NCI-H526 (cell line): Measurements from ENCODE around the gene KAT8.
A peak's percentile ranks its signal among the peaks of the same experiment; 100 is the strongest.

ENCODE experiments used
- DNase-seq, 2 experiments: peaks; one replicate each; lab custom pipeline; 2025; lab: John Stamatoyannopoulos, UW

Gene KAT8

DNA sequence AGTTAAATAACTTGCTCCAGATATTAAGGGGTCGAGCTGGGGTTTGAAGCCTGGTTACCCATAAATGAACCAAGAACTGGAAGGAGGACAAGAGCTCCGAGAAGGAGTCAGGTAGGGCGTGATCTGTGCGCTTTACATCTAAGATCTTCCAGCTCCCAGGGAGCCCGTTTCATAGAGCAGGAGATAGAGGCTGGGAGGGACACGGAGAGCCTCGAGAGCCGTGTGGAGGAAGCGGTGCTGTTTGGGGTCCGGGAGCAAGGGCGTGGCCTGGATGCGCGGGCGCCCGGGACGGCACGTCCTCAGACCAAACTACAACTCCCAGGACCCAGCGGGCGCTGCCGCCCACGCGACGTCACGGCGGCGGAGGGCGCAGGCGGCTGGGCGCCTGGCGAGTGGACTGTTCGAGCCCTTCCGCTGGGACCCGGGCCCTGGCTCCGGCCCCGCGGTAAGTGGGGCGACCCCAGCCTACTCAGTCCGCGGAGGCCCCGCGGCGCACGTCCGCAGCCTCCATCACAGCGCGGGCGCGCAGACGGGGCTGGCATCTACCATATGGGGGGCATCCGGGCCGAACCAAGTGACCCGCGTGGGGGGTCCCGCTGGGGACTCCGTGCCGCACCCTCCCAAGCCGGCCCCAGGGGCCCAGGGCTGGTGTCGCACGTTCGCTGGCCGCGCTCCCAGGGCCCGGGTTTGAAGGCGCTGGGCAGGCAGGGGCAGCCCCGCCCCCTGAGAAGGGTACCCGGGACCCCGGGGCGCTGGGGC, 9.2 kb upstream of the KAT8 start, which contains the start of gene BCKDK:
Gene BCKDK (plus strand): TSS at position 352 of the 759 bp plus-strand sequence. CDS start 838 bp downstream, outside the sequence.
- DNase-seq = peak; percentile 27 to 86

DNA sequence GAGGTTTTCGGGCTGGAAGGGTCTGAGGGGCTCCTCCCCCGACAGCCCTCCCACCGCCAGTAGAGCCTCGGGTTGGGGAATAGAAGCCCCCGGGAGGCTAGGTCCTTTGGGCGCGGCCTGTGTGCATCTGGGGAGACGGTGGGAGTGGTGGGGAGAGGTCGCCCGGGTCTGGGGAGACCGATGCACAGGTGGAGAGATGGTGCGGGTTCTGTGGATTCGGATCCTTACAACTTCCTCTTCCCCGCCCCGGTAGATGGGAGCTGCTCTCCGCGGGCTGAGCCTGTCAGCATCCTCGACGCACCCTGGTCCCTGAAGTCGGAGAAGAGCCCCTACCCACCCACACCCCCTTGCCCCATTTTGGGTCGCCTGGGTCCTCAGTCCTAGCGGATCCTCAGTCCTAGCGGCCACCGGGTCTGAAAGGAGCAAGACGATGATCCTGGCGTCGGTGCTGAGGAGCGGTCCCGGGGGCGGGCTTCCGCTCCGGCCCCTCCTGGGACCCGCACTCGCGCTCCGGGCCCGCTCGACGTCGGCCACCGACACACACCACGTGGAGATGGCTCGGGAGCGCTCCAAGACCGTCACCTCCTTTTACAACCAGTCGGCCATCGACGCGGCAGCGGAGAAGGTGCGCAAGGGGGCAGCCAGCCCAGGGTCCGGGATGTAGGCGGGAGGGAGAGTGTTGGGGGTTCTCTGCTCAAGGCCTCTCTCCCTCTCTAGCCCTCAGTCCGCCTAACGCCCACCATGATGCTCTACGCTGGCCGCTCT, 8.5 kb upstream of the KAT8 start:
- no peak for DNase-seq

DNA sequence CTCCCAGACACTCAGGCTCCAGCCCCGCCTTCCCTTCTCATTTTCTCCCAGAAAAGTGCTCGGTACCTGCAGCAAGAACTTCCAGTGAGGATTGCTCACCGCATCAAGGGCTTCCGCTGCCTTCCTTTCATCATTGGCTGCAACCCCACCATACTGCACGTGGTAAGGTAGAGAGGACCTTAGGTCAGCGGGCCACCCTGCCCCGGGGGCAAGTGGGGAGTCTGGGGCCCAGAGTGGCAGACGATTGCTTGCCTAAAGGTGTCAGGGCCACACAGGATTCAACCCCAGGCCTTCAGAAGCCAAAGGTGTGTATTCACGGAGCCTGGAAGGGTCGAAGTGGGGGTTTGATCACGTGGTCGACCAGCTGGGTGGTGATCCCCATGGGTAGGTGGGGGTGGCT, 7.8 kb upstream of the KAT8 start:
- no peak for DNase-seq

DNA sequence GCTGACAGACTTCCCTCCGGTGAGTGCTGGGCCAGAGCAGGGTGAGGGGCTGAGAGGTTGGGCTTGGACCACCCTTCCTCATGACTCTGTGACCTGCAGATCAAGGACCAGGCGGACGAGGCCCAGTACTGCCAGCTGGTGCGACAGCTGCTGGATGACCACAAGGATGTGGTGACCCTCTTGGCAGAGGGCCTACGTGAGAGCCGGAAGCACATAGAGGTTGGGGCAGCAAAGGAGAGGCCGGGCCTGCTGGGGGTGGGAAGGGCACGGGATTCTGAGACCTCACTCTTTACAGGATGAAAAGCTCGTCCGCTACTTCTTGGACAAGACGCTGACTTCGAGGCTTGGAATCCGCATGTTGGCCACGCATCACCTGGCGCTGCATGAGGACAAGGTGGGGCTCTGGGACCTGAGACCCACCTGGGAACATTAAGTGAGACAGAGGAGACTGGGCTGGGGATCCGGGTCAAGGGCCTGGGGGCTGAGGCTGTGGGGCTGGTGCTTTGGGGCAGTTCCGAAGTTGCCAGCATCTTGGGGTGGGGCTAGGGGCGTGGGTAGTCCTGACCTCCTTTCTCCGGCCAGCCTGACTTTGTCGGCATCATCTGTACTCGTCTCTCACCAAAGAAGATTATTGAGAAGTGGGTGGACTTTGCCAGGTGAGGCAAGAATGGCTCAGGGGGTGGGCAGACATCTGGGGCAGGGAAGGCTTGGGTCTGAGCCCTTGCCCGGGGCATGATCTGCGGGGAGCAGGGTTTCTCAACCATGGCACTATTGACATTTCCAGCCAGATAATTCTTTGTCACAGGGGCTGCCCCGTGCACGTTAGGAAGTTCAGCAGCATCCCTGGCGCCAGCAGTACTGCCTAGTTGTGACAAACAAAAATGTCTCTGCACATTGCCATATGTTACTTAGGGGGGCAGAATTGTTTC, 7.1 kb upstream of the KAT8 start:
- DNase-seq = no peak

DNA sequence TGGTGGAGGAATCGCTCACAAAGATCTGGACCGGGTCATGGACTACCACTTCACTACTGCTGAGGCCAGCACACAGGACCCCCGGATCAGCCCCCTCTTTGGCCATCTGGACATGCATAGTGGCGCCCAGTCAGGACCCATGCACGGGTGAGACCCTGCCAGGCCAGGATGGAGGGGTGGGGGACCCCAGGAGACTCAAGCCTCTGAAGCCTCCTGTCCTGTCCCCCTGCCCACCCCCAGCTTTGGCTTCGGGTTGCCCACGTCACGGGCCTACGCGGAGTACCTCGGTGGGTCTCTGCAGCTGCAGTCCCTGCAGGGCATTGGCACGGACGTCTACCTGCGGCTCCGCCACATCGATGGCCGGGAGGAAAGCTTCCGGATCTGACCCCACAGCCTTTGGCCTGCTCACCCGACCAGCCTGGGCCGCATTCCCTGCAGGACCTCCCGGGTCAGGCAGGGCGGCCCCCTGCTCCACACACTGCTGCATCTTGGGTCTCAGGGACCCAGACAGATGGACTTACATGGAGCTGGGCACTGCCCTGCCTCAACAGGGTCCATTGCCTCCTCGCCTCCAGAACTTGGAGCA, 5.5 kb upstream of the KAT8 start:
- DNase-seq = no peak

DNA sequence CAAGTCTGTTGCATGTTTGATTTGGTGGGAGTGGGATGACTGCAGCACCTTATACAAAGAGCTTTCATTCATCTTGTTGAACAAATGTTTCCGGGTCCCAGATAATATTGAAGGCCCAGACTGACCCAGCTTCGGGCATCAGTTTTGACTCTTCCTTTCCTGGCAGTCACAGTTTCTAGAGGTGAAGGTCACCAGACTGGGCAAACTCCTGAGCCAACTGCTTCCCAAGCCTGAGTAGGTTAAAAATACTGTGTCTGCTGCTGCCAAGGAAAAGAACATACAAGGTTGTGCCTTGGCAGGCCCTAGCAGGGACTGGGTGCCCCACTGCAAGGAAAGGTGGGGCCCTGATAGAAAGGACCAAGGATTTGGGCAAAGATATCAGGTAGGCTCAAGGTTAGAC, 4.8 kb upstream of the KAT8 start:
- DNase-seq = no peak

DNA sequence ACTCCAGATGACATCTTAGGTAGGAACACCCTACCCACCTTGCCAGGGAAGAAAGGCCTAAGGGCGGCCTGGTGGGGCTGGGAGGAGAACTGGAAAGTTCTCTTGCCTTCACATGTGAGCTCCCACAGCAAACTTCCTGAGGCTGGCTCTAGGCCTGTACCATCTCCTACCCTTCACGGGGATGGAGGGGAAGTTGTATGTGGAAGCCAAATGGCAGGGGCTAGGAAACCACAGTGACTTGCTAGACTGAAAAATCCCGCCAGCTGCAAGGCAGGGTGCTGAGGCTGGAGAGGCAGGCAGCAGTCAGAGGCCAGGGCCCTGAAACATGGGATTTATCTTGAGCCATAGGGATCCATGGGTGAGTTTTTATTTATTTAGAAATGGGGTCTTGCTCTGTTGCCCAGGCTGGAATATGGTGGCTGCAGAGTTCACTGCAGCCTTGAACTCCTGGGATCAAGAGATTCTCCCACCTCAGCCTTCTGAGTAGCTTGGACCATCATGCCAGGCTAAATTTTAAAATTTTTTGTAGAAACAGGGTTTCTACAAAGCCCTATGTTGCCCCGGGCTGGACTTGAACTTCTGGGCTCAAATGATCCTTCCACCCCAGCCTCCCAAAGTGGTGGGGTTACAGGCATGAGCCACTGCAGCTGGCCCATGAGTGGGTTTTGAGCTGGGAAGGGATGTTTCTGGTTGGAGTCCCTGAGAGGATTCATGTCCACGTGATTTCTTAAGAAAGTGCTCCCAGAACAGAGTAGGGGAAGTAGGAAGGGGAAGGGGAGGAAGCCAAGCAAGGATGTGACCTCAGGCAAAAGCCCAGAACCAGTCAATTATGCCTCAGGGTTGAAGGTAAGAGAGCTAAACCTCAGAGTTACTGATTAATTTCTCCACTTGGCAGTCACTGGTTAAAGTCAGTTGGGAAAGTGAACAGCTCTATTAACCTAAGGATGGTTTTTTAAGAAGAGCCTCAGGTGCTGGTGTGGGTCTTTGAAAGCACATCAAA, 4.0 kb upstream of the KAT8 start:
- DNase-seq = no peak

DNA sequence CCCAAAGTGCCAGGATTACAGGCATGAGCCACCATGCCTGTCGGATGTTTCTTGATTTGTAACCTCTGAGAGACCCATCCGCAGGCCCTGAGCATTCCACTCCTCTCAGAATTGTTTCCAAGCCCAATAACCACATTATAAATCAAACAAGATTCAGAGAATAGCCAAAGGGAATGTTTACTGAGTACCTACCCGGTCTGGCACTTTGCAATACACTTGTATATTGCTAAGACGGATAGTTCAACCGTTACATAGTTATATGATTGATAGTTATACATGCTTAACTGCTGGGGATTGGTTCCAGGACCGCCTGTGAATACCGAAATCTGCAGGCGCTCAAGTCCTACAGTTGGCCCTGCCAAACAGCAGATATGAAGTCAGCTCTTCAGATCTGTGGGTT, 3.0 kb upstream of the KAT8 start:
- no peak for DNase-seq

DNA sequence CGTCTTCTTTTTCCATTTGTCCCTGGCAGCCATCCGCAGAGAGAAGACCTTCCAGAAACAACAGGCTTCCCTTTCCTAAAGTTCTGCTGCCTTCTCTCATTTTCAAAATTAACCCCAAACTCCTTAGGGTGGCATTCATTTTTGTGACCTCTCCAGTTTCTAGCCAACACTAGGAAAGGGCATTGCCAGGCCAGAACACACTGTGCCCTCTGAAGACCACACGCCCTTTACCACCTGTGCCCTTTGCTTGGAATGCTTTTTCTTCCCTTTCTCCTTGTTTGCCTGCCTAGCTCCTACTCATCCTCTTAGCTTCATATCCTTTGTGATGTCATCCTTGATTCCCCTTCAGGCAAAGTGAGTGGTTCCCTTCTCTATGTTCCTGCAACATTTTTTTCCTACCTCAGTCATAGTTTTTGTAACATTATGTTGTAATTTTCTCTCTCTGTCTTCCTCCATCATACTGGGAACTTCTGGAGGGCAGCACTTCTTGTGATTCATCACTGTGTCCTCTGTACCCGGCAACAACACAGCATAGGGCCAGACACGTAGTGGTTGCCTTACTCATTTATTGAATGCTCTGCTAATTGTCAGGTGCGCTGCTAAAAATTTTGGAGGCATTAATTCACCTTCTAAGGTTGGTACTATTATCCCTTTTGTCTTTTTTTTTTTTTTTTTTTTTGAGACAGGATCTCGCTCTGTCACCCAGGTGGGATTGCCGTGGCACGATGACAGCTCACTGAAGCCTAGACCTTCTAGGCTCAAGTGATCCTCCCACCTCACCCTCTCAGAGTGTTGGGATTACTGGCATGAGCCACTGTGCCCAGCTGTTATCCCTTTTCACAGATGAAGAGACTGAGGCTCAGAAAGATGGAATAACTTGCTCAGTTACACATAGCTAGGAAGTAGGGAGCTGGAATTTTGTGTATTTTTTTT, 1.0 kb downstream of the KAT8 start:
- no peak for DNase-seq

DNA sequence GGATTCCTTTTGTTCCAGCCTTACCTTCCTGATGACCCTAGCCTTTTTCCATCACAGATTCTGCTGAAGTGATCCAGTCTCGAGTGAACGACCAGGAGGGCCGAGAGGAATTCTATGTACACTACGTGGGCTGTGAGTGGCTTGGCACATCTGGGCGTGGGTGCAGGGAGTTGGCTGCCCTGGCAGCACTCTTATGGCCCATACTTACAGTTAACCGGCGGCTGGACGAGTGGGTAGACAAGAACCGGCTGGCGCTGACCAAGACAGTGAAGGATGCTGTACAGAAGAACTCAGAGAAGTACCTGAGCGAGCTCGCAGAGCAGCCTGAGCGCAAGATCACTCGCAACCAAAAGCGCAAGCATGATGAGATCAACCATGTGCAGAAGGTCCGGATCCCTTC, 2.7 kb downstream of the KAT8 start:
- no peak for DNase-seq

DNA sequence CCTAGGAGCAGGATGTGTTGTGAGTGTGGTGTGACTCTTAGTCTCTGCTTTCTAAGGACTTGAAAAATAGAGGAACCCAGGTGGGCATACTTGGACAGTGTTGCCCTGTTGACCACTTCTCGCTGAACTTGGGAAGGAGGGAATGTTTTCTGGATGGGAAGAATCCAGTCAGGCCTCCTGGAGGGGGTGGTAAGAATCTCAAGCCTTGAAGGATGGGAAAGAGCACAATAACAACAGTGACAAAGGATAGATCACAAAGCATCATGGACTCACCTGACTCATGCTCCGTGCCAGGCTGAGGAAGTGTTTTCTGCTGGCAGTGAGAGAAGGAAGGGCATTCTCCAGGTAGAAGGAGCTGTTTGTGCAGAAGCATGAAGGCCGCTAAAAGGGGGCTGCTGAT, 8.4 kb downstream of the KAT8 start:
- DNase-seq = no peak

DNA sequence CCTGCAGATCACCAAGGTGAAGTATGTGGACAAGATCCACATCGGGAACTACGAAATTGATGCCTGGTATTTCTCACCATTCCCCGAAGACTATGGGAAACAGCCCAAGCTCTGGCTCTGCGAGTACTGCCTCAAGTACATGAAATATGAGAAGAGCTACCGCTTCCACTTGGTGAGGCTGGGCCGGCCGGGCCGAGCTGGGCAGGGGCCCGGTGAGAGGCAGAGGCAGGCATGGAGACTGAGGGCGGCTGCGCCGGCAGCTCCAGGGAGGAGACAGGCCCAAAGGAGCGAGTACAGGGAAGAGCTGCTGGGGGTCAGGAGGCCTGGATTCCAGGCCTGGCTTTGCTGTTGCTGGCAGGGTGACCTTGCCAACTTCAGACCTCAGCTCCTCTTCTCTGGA, 9.7 kb downstream of the KAT8 start:
- DNase-seq = no peak

DNA sequence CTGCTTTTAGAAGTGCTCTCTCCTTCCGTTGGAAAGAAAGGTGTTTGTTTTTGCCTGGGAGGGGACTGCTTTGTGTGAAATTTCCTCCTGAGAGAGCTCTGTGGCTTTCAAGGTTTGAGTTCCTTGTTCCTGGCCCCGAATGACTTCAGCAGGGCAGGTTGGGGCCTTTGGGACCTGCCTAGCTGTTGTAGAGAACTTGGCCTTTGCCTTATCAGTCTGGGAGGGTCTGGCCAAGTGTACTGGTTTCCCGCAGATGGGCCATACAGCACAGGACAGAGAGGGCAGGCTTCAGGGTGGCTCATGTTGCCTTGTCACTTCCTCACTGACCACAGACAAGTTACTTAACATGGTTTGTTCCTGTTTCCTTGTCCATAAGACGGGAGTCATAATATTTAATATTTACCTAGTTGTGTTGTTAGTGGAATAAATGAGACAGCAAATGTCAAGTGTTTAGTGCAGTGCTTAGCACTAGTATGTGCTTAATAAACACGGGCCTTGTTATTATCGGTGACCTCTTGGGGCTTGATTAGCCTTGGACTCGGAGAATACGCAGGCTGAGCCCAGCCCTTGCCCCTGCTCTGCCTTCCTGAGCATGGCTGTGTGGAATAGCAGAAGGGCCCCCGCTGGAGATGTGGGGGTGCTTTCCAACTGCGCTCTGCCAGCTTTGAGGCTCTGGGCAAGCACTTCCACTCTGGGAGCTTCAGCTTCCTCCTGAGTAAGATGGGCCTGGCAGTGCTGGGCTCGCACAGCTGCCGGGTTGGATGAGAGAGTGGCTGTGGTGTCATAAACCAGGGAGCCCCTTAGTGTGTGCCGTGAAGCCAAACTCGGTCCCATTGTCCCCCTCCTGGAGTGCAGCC, 11.5 kb downstream of the KAT8 start:
- no peak for DNase-seq

DNA sequence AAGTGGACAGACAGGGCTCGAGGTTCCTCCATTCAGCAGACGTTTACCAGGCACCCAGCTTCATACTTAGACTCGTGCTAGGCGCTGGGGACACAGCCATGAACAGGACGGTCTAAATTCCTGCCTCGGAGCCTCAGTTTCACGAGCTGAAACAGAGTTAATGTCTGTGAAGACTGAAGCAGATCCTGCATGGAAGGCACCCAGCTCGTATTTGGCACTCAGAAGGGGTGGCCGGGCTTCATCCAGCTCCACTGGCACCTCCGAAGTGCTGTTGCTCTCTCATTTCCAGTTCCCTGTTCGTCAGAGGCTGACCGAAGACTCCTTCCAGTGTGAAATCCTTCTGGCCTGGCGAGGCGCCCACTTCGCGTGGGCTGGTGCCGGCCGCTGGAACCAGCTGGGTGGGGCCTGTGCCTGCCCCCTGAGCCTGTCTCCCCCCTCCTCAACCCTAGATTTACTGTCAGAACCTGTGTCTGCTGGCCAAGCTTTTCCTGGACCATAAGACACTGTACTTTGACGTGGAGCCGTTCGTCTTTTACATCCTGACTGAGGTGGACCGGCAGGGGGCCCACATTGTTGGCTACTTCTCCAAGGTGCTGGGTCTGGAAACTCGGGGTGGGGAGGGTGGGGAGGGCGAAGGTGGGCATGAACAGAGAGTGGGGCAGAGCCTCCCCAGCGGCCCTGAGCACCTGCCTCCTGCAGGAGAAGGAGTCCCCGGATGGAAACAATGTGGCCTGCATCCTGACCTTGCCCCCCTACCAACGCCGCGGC, 12.3 kb downstream of the KAT8 start:
- no peak for DNase-seq

DNA sequence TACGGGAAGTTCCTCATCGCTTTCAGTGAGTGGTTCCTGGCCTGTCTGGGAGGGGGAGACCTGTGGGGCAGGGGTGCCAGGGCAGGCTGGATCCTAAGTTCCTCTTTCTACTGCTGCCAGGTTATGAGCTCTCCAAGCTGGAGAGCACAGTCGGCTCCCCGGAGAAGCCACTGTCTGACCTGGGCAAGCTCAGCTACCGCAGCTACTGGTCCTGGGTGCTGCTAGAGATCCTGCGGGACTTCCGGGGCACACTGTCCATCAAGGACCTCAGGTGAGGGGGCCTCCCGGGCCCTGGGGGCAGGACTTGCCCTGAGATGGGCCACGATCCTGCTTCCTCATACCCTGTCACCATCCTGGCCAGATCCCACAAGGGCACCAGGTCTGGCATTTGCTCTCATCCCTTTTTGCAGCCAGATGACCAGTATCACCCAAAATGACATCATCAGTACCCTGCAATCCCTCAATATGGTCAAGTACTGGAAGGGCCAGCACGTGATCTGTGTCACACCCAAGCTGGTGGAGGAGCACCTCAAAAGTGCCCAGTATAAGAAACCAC, 12.9 kb downstream of the KAT8 start:
- no peak for DNase-seq

DNA sequence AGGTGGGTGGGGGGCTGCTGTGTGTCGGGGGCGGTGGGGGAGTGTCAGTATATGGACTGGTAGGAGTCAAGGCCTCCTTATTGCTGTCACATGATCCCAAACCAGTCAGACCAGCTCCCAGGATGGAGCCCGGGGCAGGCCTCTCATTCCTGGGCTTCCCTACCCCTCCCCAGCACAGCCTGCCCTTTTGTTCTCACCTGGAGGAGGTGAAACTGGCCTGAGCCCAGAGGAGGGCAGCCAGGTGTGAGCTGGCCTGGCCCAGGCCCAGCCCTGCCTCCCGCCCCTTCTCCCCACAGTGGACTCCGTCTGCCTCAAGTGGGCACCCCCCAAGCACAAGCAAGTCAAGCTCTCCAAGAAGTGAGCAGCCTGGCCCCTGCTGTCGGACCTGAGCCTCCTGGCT, 13.4 kb downstream of the KAT8 start:
- no peak for DNase-seq

DNA sequence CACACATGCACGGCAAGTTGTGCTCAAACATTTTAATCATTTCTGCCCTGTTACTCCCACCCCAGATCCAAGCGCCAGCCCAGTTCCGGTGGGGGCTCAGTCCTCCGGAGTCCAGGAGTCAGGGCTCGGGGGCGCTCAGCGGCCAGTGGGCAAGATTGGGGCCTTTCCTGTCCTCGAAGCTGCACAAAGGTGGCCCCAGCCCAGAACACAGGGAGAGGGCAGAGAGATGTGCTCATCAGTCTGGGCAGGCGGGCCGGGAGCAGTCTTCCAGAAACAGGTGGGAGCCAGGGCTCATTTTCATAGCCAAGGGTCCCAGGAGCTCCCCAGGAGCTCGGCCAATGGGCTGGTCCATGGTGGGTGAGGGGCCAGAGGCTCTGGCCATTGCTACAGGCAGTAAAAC, 14.0 kb downstream of the KAT8 start:
- DNase-seq = no peak

DNA sequence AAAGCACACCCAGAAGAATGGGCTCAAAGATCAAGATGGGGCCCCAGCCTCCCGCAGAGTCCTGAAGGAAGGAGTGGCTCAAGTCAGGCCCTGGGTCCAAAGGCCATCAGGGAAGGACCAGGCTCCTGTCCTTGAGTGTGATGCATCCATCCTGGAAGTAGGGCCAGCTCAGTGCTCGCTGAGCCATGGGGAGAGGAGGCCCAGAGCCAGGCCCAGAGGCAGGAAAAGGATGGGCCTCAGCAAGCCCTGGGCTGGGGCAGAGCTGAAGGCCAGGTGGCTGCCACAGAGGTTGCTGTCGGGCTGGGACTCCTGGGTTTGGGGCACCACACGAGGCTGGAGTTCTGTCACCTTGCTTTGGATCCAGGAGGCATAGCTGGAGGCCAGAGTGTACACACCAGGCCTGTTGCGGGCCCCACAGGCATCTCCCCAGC, 14.4 kb downstream of the KAT8 start:
- DNase-seq = no peak
